AG04449 (cell line): ENCODE measurements around the gene CCDC50.

Source experiments
- CTCF ChIA-PET: fragments of 350-600 bp; formaldehyde crosslinking; extraction: SDS; loops from one replicate; lab custom pipeline; 2021; ENCODE audit warnings: antibody characterized with exemption; lab: Yijun Ruan, JAX
- POLR2A ChIA-PET: fragments of 400-600, 350-600 bp; formaldehyde crosslinking; extraction: SDS; loops from one replicate; lab custom pipeline; 2020; ENCODE audit warnings: antibody characterized with exemption, inconsistent platforms; lab: Yijun Ruan, JAX
- DNase-seq: peaks from one replicate; pipeline ENCODE4 v3.0.0-alpha.2; 2010; ENCODE audit warnings: low read depth, low spot score
- H3K4me3 ChIP-seq: 2 replicates; pipeline ENCODE4 v1.5.1; 2011; ENCODE audit warnings: low read depth, mild to moderate bottlenecking, control low read depth, low read length
- TF ChIP-seq, protein P1 (sequence below): IDR thresholded peaks from one replicate; pipeline ENCODE4 v1.5.1; 2011; ENCODE audit warnings: mild to moderate bottlenecking, moderate library complexity, low read length, control low read depth, inconsistent platforms; ENCODE audit not compliant: insufficient read depth; ENCODE audit errors: missing control alignments

CCDC50 gene, protein sequence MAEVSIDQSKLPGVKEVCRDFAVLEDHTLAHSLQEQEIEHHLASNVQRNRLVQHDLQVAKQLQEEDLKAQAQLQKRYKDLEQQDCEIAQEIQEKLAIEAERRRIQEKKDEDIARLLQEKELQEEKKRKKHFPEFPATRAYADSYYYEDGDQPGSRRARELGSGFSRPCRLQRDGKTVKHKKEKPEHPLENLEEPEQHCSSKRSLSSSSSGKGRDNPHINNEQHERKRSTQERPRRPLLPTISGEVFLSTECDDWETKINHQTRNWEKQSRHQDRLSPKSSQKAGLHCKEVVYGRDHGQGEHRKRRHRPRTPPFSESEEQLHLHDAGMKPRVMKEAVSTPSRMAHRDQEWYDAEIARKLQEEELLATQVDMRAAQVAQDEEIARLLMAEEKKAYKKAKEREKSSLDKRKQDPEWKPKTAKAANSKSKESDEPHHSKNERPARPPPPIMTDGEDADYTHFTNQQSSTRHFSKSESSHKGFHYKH

GRCh38 chr3:191328962-191329653 is at the start of gene CCDC50:
TSS of gene CCDC50 (plus strand) at chr3:191329394. CDS start at chr3:191329675, 281 bp downstream.
- TF ChIP-seq, protein P1, sequence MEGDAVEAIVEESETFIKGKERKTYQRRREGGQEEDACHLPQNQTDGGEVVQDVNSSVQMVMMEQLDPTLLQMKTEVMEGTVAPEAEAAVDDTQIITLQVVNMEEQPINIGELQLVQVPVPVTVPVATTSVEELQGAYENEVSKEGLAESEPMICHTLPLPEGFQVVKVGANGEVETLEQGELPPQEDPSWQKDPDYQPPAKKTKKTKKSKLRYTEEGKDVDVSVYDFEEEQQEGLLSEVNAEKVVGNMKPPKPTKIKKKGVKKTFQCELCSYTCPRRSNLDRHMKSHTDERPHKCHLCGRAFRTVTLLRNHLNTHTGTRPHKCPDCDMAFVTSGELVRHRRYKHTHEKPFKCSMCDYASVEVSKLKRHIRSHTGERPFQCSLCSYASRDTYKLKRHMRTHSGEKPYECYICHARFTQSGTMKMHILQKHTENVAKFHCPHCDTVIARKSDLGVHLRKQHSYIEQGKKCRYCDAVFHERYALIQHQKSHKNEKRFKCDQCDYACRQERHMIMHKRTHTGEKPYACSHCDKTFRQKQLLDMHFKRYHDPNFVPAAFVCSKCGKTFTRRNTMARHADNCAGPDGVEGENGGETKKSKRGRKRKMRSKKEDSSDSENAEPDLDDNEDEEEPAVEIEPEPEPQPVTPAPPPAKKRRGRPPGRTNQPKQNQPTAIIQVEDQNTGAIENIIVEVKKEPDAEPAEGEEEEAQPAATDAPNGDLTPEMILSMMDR: no peak
- no peak for DNase-seq
- ChIA-PET POLR2A (interaction anchor here (0.6 to 1.0 kb wide), 4 partner anchors 9 to 108 kb away, joined by 3 to 5 read pairs (median 3); no protein-coding TSS in a partner anchor), CTCF (interaction anchor here (1.3 kb wide), 1 partner anchor 86 kb away, joined by 3 read pairs; no protein-coding TSS in a partner anchor)
- peak within 1 kb of the TSS; percentile 76 for H3K4me3 ChIP-seq

DNA sequence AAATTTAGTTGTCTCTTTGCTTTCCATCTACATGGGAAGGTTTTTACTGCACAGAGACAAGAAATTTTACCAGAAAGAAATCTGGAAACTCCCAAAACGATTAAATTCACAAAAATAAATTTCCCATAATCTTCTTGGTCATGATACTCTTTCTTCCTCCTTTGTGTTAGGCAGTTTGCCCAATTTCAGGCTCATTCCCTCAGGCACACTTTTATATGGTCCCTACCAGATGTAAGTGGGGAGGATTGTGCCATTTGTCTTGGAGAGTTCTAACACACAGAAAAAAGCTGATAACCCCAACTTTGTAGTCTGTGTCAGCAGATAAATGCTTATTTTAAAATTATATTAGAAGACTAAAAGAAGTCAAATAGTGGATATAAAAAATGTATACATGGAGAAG is 49.1 kb upstream of the CCDC50 start:
- CTCF ChIA-PET: no interaction called here
- no peak for DNase-seq
- H3K4me3 ChIP-seq: no peak overlapping the region
- TF ChIP-seq, protein P1: no peak
- POLR2A ChIA-PET: no interaction called here

- DNase-seq: no peak
- H3K4me3 ChIP-seq: no peak overlapping the region
- ChIA-PET POLR2A (no interaction called here), CTCF (no interaction called here)
- TF ChIP-seq, protein P1: no peak
Observed at GRCh38 chr3:191280882-191281281, 48.3 kb upstream of the CCDC50 start.

DNA sequence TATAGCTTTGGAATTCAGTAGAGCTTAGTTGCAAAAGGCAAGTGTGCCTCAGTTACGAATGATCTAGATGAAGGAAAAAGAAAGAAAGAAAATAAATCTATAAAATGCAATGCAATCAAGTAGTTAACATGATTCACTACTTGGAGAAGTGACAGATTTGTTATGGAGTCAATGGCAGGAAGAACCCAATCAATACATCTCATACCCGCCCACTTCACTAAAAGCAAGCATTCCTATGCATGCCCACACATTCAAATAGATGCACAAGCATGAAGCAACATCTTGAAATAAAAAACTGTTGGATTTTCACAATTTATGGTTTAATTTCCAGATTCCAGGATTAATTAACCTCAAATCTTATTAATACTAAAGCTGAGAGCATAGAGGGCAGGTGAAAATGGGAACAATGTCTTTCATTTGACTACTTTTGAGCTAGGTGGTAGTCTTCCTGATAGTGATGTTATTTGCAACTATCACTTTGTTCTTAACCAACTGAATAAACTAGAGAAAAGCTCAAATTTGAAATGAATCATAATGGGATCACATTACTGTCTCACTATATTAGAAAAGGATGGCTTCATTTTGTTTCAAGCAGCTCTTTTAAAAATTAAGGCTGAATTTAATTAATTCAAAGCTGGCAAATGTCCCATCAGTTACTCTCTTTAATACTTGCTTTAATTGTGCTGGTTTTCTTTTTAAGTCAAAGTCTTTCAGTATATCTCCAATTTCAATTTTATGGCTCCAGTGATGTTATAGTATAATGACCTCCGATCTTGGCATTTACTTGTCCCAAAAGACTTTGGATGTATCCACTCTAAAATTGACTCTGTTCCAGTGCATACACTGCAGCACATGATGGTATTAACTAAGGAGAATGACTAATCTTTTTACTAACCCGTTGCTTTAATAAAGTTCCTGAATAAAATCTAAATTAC is 46.7 kb upstream of the CCDC50 start:
- ChIA-PET POLR2A (no interaction called here), CTCF (no interaction called here)
- no peak overlapping the region for H3K4me3 ChIP-seq
- TF ChIP-seq, protein P1: no peak
- no peak for DNase-seq

DNA sequence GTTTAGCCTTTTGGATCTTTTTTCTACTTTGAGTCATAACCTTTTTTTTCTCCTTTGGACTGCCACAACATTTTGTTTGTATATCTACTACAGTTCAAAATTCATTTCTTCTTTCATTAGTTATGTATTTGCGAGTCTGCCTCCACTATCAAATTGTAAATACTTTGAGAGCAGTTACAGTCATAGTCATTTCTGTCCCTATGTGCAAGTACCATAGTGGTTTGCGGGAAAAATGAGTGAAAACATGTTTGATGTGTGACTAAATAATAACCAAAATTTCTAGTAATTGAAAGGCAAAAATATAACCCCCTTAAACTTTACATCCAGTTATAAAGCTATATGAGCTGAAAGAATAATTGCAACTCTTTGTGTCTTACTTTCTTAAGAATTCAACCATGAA is 45.8 kb upstream of the CCDC50 start:
- ChIA-PET CTCF (interaction anchor here (1.4 kb wide), 1 partner anchor 13 kb away, joined by 4 read pairs; no protein-coding TSS in a partner anchor), POLR2A (no interaction called here)
- TF ChIP-seq, protein P1: no peak
- no peak overlapping the region for H3K4me3 ChIP-seq
- no peak for DNase-seq
